ENCODE measurements around the gene CLIC5.

CLIC5 gene

DNA sequence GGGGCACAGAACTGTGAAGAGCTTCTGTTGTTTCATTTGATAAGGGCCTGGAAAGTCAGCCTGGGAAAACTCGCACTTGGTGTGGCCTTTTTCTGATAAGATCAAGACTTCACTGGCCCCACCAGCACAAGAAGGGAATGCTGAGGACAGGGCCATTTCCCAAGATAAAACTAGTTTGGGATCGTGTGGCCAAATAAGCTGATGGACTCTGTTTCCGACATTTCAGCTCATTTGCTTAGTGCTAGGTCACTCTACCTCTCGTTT is 116.0 kb downstream of the CLIC5 start:
- DNase-seq (ENCODE audit: low read depth in 3 of 3, low spot score in 1 of 3), result no peak

DNA sequence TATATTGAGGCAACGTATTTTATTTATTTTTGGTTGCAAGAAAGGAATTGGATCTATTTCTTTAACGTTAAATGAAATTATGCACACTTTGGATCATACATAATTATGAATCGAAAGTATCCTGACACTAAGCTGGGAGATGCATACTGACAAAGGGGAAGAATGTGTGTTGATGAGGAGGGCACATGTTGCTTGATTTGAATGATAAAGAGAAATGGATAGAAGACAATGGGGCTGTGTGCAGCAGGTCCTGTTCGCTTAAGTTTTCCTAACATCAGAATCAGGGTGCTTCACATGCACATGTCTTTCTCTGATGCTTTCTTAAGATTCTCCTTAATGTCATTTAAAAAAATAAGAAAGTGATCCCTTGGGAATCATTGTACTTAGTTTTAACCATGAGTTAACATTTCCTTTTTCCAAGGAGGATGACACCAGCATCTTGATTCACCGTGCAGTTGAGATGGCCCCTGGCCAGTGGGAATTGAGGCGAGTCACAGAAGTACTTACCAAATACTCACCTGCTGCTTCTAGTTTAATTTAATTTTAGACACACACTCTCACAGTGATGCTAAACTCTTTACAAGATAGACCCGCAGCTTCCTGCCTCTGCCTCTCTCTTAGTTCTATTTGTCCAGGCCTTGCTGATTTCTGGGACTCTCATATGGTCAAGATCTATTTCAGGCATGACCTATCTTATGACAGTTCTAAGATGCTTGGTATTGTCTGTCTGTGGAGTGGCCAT is 116.5 kb downstream of the CLIC5 start:
- no peak for DNase-seq (ENCODE audit: low read depth in 3 of 3, low spot score in 1 of 3)

DNA sequence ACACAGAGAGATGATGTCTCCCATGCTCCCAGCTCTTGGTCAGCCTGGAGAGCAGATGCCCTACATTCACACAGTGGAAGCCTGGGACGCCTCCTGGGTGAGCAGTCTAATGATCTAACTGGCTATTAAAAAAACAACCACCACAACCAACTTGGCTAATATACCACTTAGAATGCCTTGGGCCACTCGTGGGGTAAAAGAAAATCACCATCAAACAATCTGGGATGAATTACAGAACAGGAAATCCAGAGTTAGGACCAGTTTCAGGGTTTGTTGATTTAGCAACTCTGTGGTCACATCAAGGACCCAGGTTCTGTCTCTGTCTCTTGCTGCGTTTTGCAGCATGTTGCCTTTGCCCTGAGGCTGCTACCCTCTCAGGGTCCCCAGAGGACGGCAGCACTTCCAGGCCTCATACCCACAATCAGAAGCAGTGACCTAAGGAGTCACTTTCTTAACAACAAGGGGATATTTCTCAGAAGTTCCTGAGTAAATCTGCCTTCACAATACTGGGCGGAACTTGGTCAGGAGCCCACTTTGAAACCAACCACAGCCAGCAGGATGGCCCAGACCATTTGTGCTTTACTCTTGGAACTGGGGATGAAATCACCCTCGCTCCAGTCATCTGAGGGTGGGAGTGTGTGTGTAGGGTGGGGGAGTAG is 118.7 kb downstream of the CLIC5 start:
- no peak for DNase-seq (ENCODE audit: low read depth in 3 of 3, low spot score in 1 of 3)

DNA sequence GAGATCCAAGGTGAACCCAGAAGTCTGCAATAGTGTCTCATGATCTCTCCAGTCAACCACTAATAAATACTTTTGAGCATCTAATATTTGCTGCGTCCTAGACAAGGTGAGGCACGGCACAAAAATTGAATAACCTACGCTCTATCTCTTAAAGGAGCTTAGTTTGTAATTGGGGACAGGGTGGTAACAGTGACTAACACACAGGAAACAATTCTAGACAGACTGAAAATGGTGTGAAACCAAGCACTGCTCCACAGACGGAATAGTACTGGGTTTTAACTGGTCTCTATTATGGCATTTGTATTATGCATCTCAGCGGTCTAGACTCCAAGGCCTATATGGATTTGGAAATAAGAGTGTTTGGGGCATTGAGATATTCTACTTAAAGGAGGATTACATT is 120.1 kb downstream of the CLIC5 start:
- no peak for DNase-seq (ENCODE audit: low read depth in 3 of 3, low spot score in 1 of 3)

DNA sequence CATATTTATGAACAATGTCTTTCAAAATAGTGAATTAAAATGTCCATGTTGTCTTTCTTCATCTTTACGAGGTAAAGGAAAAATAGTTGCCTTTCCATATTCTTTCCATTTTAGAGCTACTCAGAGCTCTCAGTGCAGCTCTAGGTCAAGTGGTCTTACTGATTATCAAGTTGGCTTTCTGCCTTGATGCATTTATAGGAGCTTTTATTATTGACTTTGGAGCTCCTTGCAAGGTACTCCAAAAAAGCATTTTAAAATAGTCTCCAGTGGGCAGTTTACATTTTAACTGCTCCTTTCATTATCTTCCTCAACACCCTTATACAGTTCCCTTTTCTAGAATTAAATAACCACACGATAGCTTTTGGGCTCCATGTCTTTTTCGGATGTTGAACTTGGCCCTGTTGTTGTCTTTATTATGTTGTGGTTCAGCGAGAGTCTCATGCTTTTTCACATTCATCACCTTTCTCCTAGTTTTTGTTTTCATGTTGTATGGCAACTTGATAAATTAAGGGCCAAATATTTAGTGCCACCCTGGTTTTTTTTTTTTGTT is 122.9 kb downstream of the CLIC5 start:
- DNase-seq (ENCODE audit: low read depth in 3 of 3, low spot score in 1 of 3), result no peak

DNA sequence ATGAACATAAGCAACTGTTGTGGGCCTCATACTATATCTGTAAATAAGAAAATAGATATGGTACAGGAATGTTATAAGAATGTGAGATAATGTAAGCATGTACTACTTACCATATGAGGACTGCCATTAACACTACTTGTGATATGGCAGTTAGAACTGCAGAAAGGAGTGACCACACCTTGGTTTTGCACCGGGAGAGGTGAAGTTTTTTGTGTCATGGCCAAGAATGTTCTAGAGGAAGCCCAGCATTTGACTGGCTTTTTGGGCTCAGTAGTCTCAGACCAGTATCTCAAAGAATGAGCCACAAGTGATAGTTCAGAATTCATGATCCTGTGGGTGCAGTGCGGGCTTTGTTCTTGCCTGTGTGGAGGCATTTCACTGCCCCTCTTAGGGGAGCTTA is 123.5 kb downstream of the CLIC5 start:
- DNase-seq (ENCODE audit: low read depth in 3 of 3, low spot score in 1 of 3), result no peak

DNA sequence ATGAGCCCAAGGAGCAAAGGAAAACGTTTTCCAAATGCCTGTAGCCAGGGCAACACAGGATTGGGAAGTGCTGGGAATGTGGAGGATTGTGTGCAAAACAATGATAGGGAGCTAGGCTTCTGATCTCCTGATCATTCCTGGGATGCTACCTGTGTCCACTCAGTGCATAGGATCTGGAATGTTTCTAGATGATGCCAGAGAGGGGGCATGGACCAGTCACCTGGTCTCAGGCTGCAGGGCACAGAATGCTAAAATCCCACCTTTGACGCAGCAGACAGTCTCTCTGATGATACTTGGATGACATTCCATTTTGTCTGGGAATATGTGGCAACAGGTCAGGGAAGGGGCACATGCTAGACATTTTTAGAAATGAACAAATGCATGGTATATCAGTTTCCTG is 128.9 kb downstream of the CLIC5 start:
- DNase-seq (ENCODE audit: low read depth in 3 of 3, low spot score in 1 of 3), result no peak

DNA sequence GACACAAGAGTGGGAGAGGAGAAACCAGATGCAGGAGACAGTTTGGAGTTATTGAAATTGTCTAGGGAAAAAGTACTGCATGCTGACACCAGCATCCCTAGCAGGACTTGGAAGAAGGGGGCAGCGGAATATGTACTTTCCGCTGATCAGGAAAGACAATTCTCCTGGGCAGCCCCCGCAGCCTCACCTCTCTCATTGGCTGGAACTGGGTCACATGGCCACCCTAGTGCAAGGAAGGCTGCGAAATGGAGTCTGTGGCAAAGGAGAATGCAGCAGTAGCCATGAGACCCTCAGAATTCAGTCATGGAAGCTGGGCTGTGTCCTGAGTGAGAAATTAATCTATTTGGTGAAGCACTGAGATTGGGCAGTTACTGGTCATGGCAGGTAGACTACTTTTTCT is 131.3 kb downstream of the CLIC5 start:
- DNase-seq (ENCODE audit: low read depth in 3 of 3, low spot score in 1 of 3), result no peak

DNA sequence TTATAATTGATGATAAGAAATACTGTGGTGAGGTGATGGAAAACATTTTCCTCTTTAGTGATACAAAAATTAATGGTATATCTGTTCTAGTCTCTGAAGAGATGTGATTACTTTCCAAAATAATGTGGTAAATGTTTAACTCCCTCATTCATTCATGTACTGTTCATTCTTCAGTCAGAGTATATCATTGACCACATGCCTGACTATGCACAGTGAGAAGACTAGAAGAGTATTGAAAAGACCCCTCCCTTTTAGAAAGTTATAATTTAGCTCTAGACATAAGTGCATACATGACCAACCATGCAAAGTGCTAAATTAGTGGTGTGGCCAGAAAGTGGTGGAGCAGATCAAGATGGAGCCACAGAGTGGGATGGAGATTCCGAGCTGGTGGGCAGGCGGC is 133.0 kb downstream of the CLIC5 start:
- no peak for DNase-seq (ENCODE audit: low read depth in 3 of 3, low spot score in 1 of 3)

DNA sequence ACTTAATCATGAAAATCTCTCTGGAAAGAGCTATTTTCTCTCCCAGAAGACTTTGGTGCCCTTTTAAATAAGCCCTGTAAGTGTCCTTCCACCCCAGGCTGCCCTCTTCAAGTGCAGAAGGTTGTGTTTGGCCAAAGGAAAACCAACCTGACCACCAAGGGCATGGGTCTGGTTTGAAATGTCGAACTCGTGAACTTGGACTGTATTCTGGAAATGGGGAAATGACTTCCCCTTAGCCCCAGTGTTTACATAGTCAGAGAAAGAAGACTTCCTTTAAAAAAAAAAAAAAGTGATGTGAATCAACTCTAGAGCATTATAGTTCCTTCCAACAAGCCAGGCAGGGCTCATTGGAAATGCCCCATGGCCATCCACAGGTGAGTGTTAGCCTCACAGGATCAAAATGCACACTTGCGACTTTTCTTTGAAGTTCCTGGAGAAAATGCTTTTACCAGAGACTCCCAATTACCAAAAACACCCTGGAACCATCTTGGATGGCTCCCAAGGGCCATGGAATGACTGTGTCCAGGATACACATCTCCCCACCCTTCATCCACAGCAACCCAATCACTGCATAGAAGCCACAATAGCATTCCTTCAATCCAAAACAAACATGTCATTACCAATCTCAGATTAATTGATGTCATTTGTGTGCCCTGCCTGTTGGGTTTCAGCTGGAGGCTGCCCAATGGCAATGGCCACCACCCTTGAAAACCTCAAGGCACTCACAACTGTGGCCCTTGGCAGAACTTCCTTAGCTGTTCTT is 133.8 kb downstream of the CLIC5 start:
- DNase-seq (ENCODE audit: low read depth in 3 of 3, low spot score in 1 of 3), result no peak

DNA sequence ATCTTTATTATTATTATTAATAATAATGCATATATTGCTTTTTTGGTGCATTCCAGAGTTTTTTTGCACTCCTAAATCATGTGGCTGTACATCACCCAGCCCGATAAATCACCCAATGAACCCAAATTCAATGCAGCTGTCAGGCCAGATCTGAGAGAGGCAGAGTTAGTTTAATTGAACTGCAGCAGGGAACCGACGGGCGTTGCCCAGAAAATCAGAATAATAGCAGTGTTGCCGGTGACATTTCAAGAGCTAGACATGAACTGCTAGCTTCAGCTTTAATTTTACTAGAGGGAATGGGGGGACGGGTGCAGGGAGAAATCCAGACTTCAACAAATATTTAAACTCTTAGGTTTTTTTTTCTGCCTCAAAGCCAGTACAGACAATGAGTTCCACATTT is 135.0 kb downstream of the CLIC5 start:
- no peak for DNase-seq (ENCODE audit: low read depth in 3 of 3, low spot score in 1 of 3)

DNA sequence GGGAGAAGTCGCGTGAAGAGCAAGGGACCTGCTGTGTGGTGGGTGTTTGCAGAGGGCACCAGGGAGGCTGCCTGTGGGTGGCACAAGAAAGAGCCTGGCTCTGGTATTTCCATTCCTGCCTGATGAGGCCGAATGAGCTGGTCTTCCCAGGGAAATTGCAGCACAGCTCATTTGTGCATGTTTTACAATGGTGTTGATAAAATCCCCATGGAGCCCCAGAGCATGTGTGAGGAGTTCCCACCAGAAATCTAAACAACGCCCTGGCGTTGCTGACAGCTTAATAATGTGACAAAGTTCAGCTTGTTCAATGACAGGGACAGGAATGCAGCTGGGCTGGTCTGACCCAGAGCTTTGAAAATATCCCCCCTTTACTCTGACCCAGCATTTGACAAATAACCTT is 135.5 kb downstream of the CLIC5 start:
- DNase-seq (ENCODE audit: low read depth in 3 of 3, low spot score in 1 of 3), result no peak

DNA sequence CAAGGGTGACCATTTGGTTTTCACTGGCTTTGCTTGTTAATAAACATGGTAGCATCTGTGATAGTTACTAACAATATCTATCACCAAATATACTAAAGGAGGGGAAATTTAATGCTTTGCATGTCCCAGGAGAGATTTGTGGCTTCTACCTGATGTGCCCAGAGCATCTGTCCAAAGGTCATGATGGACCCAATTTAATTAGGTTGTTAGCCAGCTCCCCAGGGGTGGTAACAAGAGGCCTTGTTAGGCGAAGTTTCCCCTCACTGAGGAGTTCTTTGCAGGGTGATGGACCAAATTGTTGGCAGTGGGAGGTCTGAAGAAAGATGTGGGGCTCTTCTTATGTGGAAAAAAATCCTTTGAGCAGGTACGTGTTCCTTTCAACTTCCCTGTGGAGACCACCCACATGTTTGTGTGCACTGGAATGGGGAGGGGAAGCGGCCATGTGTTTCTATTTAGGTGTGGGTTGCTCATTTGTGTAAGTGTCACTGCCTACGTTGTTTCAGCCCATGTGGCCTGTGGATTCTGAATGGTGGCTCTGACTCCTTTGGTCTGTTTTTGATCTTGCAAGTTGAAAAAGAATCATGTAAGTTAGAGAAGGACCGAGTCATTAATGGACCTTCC is 137.6 kb downstream of the CLIC5 start:
- no peak for DNase-seq (ENCODE audit: low read depth in 3 of 3, low spot score in 1 of 3)

DNA sequence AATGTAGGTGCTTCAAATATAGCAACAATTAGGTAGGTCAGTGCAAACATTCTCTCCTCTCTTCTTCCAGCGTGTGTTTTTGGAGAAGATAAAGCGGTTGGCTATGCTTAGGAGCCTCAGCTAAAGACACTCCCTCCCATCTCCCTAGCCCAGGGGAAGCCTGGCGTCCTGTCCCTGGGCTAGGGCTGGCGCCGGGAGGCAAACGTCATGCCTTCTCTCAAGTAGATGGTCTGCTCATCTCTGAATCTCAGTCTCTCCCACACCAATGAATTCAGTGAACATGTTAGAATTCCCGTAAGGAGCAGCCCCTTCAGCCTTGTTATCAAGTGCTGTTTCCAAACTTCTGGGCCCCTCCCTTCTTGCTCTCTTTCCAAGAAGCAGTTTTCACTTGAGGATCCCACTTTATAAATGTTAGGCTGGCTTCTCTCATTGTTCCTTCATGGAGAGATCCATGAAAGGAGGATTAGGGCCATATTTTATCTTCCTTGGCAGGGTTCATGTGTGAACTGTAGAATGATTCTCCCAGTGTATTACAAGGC is 142.8 kb downstream of the CLIC5 start:
- no peak for DNase-seq (ENCODE audit: low read depth in 3 of 3, low spot score in 1 of 3)

DNA sequence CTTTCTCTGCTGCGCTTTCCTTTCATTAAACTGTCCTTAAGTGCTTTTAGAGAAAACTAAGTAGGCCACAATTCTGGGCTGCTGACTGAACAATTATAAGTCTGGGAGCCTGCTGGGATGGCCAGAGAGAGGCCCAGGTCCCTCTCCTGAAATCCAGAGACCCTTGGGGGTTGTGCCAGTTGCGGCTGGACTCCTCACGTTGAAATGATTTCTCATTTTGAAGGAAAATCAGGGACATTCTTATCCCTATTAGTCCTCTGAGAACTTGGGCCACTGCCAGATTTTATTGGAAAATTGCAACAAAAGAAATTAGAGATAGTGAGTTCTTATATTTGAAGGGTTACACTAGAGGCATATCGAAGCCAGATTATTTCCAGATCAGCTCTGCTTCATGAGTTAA is 145.1 kb downstream of the CLIC5 start:
- no peak for DNase-seq (ENCODE audit: low read depth in 3 of 3, low spot score in 1 of 3)

DNA sequence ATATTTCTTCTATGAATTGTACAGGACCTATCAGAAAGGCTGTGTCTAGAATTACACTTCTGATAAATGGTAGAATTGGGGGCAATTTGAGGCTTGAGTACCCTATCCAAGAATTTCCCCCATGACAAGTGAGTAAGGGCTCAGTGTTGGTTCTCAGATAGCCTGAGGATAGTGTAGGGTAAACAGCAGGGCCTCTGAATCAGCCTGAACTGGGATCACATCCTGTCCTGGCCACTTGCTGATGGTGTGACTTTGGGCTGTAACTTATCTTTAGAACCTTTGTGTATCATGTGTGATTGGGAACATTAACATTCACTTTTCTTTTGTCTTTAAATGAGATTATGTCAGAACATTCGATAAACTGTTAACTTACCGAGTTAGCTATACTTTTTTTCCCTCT is 151.0 kb downstream of the CLIC5 start:
- DNase-seq (ENCODE audit: low read depth in 3 of 3, low spot score in 1 of 3), result no peak

DNA sequence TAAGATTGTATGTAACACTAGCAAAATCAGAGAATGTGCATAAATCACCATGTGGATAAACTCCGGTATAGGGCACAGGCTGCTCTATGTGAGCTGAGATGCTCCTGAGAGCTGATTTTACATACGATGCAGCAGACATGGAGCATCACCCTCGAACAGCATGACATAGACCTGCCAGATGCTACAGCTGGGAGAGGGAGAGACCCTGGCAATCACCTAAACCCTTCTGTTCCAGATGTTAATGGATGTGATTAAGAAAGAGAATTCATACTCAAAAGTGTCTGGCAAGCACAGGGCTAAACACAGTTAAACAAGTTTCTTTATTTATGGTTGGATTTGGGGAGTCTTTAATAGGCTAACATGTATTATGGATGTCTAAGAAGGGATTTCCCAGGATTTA is 157.0 kb downstream of the CLIC5 start:
- no peak for DNase-seq (ENCODE audit: low read depth in 3 of 3, low spot score in 1 of 3)

DNA sequence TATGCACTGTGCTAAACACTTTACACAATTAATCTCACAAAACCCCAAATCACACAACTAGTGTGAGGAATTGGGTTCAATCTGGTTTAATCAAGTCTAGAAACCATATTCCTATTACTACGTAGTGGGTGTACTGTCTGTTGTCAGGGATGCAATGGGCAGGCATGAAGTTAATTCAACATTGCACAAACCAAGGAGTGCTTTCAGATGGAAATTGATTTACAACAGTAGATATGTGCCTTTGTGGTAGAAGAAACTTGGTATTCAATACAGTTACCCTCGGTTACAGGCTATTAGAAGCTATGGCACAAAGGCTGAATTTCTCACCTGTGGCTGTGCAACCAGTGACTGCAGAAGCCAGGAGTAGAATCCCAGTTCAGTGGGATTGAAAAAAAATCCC is 157.8 kb downstream of the CLIC5 start:
- no peak for DNase-seq (ENCODE audit: low read depth in 3 of 3, low spot score in 1 of 3)

DNA sequence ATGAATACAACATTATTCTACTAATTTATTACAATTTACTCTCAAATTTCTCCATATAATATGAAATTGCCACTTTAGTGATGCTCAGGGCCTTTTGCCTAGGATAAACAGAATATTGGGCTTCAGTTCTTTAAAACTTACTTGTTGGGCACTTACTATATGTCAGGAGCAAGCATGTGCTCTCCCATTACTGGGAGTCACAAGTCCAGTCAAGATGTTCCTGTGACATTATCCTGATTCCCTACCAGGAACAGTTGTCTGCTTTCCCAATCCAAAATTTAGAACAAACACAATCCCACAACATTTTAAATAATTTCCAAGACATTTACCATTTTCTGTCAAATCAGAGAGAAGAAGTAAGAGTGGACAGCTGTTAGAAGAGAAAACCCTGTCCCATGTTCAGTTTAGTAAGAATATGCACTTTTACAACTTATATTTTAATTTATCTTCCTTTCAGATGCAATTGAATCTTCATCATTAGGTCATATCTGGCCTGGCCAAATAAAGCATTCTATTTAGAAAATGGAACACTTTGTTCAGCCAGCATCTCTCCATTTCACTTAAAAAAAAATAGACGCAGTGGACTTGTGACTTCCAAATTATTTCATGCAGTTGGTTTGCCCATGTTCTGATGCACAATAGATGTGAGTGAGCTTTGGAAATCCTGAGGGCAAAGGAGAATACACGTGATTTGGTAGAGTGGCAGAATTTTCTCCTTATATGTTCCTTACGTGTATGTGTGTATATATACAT is 159.8 kb downstream of the CLIC5 start:
- no peak for DNase-seq (ENCODE audit: low read depth in 3 of 3, low spot score in 1 of 3)

DNA sequence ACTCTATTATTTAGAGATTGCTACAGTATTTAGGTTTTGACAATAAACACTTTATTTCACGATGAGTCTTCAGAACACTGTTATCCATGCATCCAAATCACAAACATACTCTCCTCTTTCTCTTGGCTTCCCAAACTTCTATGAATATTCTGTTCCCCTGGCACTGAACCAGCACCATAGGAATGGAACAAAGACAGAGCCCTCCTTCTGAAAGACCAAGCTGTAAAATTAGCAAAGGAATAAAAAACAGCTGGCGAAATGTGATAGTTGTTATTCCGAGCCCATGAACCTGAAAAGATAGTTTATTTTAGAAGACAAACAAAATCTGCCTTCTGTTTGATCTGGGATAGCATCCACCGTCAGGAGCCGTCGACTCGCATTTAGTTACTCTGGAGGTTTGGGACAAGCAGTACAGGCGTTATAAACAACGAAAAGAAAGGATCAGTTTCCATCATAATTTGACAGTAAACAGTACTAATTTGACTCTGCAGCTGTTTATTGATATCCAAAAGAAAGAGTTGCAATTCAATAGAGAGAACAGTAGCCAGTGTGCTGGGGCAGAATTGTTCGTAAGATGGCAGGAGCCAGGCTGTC is 161.4 kb downstream of the CLIC5 start:
- DNase-seq (ENCODE audit: low read depth in 3 of 3, low spot score in 1 of 3), result no peak

DNA sequence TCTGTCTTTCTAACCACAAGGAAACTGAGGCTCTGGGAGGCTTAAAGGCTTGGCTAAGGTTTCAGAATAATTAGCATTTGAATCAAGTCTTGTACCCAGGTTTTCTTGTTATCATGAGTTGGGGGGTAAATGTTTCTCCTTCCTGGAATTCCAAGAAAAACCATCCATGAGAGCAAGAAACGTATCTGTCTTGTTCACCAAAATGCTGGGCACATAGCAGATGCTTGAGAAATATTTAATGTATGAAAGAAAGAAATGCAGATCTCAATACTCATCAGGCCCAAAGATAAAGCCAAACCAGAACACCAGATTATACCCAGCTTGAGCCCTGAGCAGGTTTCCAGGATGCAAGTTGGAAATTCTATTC is 164.6 kb downstream of the CLIC5 start:
- DNase-seq (ENCODE audit: low read depth in 3 of 3, low spot score in 1 of 3), result no peak

Data from stimulated activated CD4-positive, alpha-beta T cell treated with anti-CD3 and anti-CD28 coated beads, TNF-alpha, amount 100 ng/mL, for 1 hour (primary cell).